HL-60/S4 treated with retinoic acid at 250 ng/mL for 4 days and 3 days (cell line): ENCODE measurements around the gene TASP1.

Experiments used
- in situ Hi-C: fragments of 300-500 bp; cut with MboI; formaldehyde crosslinking; loops from 2 replicates; pipeline ENCODE4 v1.7.0; 2022; ENCODE audit warnings: low sequenced_read_pairs

Gene TASP1

GRCh38 chr20:13355941-13356486, 282.7 kb downstream of the TASP1 start:
- in situ Hi-C loops = no loop called here

- in situ Hi-C loops = no loop called here
Measured at GRCh38 chr20:13355411-13355810, 283.3 kb downstream of the TASP1 start.

- in situ Hi-C loops = no loop called here
Measured at GRCh38 chr20:13353261-13353945, 285.3 kb downstream of the TASP1 start.

GRCh38 chr20:13349235-13349604, 289.5 kb downstream of the TASP1 start:
- in situ Hi-C loops = no loop called here

GRCh38 chr20:13348311-13349234, 290.2 kb downstream of the TASP1 start:
- in situ Hi-C loops = no loop called here

- in situ Hi-C loops = no loop called here
Measured at GRCh38 chr20:13344671-13345070, 294.1 kb downstream of the TASP1 start.

GRCh38 chr20:13342469-13343242, 296.1 kb downstream of the TASP1 start:
- in situ Hi-C loops = no loop called here

GRCh38 chr20:13341737-13342393, 296.9 kb downstream of the TASP1 start:
- in situ Hi-C loops = no loop called here

- in situ Hi-C loops = no loop called here
Measured at GRCh38 chr20:13340088-13340487, 298.6 kb downstream of the TASP1 start.
